Testis (tissue), 2 donors: ENCODE results near the gene TMEM203.

Experiments used
- POLR2A ChIP-seq: fragments of 450-650 bp; IDR thresholded peaks from one replicate; pipeline ENCODE4 v1.6.1; 2017; ENCODE audit warnings: antibody characterized with exemption, mild to moderate bottlenecking, moderate library complexity
- TF ChIP-seq, protein P1 (sequence below), 3 experiments: fragments of 450-650 bp in 2 of 3; fragments of 200-600 bp in 1 of 3; sonication (generic) in 1 of 3; IDR thresholded peaks; one replicate each; pipeline ENCODE4 v1.5.1; 2016 to 2019; ENCODE audit warnings: antibody characterized with exemption in 3 of 3, mild to moderate bottlenecking in 2 of 3, moderate library complexity in 1 of 3

DNA sequence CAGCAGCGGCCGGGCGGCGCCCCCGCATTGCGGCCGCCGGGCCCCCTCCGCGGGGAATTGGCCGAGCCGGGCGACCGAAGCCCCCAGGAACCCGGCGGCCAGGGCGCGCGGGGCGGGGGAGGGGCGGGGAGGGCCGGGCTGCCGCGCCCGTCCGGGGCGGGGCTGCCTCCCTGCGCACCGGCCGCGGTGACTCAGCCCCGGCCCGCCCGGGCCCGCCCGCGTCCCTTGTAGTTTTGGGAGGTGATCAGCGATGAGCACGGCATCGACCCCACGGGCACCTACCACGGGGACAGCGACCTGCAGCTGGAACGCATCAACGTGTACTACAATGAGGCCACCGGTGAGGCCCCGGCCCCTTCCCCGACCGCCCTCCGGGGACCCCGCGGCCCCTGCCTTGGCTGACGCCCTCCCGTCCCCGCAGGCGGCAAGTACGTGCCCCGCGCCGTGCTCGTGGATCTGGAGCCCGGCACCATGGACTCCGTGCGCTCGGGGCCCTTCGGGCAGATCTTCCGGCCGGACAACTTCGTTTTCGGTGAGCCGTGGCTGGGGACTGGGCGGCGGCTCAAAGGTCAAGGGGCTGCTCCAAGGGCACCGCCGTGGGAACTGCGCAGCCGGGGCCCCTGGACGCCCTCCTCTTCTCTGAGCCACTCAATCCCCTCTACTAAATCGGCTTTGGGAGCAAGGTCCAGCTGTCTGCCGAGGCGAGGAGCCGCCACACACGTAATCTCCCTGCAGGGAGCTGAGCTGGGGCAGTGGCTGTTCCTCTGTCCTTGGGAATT is 36.2 kb upstream of the TMEM203 start:
- TF ChIP-seq POLR2A = no peak
- TF ChIP-seq, protein P1, sequence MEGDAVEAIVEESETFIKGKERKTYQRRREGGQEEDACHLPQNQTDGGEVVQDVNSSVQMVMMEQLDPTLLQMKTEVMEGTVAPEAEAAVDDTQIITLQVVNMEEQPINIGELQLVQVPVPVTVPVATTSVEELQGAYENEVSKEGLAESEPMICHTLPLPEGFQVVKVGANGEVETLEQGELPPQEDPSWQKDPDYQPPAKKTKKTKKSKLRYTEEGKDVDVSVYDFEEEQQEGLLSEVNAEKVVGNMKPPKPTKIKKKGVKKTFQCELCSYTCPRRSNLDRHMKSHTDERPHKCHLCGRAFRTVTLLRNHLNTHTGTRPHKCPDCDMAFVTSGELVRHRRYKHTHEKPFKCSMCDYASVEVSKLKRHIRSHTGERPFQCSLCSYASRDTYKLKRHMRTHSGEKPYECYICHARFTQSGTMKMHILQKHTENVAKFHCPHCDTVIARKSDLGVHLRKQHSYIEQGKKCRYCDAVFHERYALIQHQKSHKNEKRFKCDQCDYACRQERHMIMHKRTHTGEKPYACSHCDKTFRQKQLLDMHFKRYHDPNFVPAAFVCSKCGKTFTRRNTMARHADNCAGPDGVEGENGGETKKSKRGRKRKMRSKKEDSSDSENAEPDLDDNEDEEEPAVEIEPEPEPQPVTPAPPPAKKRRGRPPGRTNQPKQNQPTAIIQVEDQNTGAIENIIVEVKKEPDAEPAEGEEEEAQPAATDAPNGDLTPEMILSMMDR (IDR thresholded peaks at IDR 0.05) = no peak
